H1 (cell line): ENCODE data around the gene CABLES2. TPM values are rescaled to one million over a fixed set of nuclear protein-coding genes. Genes with fewer than 3 reads are reported as not detected.

Source experiments
- CTCF ChIA-PET: fragments of 300-600 bp; sonication (Branson Sonifier 250); formaldehyde crosslinking; loops from one replicate; lab custom pipeline; 2021; ENCODE audit not compliant: partially characterized antibody; lab: Charles Lee
- POLR2A ChIA-PET: fragments of 300-600 bp; sonication (Branson Sonifier 250); formaldehyde crosslinking; loops from one replicate; lab custom pipeline; 2021; ENCODE audit warnings: inconsistent platforms; ENCODE audit not compliant: partially characterized antibody; lab: Charles Lee
- DNase-seq, 2 experiments: peaks; one replicate each; pipeline versions ENCODE4 v3.0.0 to v3.0.0-alpha.2; 2010 to 2022; ENCODE audit warnings: low spot score in 2 of 2, low read depth in 1 of 2, mixed read lengths in 1 of 2
- FAIRE-seq: peaks from 2 replicates; lab custom pipeline; 2011; peaks lifted over from hg19 to GRCh38; lab: Jason Lieb, UNC
- H2AFZ ChIP-seq: 2 replicates; pipeline ENCODE4 v1.8.1; 2012; ENCODE audit warnings: low read length, inconsistent platforms
- H2AK5ac ChIP-seq: 2 replicates; pipeline ENCODE4 v1.6.1; 2013; ENCODE audit warnings: low read depth, low read length
- H2BK120ac ChIP-seq: replicated peaks from 2 replicates; pipeline ENCODE3; 2013; ENCODE audit warnings: low read depth, low read length, inconsistent platforms
- H2BK12ac ChIP-seq: 2 replicates; pipeline ENCODE4 v1.6.1; 2013; ENCODE audit warnings: low read depth, low read length
- H2BK15ac ChIP-seq: 2 replicates; pipeline ENCODE4 v1.6.1; 2013; ENCODE audit warnings: low read length
- H2BK20ac ChIP-seq: 2 replicates; pipeline ENCODE4 v1.6.1; 2013; ENCODE audit warnings: low read length
- H2BK5ac ChIP-seq: 2 replicates; pipeline ENCODE4 v1.6.1; 2013; ENCODE audit warnings: low read depth, low read length
- H3K14ac ChIP-seq: 2 replicates; pipeline ENCODE4 v1.6.1; 2013; ENCODE audit warnings: inconsistent platforms; ENCODE audit not compliant: insufficient read length
- H3K18ac ChIP-seq: 2 replicates; pipeline ENCODE4 v1.6.1; 2013; ENCODE audit warnings: low read length; ENCODE audit errors: extremely low read depth
- H3K23ac ChIP-seq: 2 replicates; pipeline ENCODE4 v1.6.1; 2013; ENCODE audit warnings: inconsistent platforms; ENCODE audit not compliant: insufficient read length
- H3K23me2 ChIP-seq: 2 replicates; pipeline ENCODE4 v1.6.1; 2013; ENCODE audit warnings: low read depth, low read length
- H3K27ac ChIP-seq: 2 replicates; pipeline ENCODE4 v1.6.1; 2011; ENCODE audit warnings: low read depth, low read length, inconsistent platforms
- H3K27me3 ChIP-seq, 4 experiments: replicated peaks in 1 of 4; 1 replicate in 1 of 4; 2 replicates in 3 of 4; pipeline versions ENCODE4 v1.6.1 to v1.8.1; 2011 to 2013; ENCODE audit warnings: low read length in 3 of 4, mild to moderate bottlenecking in 3 of 4, inconsistent platforms in 2 of 4, mixed read lengths in 2 of 4, moderate library complexity in 1 of 4; ENCODE audit not compliant: control insufficient read depth in 3 of 4, insufficient read depth in 3 of 4; ENCODE audit errors: extremely low read depth in 1 of 4
- H3K36me3 ChIP-seq, 4 experiments: 2 replicates each; pipeline versions ENCODE4 v1.6.1 to v1.8.1; 2011 to 2013; ENCODE audit warnings: mild to moderate bottlenecking in 4 of 4, low read length in 3 of 4, moderate library complexity in 2 of 4, control low read depth in 1 of 4, inconsistent platforms in 1 of 4; ENCODE audit not compliant: insufficient read depth in 4 of 4, control insufficient read depth in 2 of 4
- H3K4ac ChIP-seq: replicated peaks from 2 replicates; pipeline ENCODE3; 2013; ENCODE audit warnings: low read length, low read depth, mixed read lengths, inconsistent platforms; ENCODE audit not compliant: insufficient read length
- H3K4me1 ChIP-seq, 4 experiments: replicated peaks in 1 of 4; 1 replicate in 1 of 4; 2 replicates in 3 of 4; pipeline versions ENCODE4 v1.6.1 to v1.8.1; 2011 to 2013; ENCODE audit warnings: low read length in 3 of 4, inconsistent platforms in 2 of 4, mixed read lengths in 1 of 4; ENCODE audit not compliant: insufficient read depth in 4 of 4, control insufficient read depth in 3 of 4
- H3K4me2 ChIP-seq, 2 experiments: 2 replicates each; pipeline versions ENCODE4 v1.6.1 to v1.8.1; 2011 to 2013; ENCODE audit warnings: low read depth in 2 of 2, low read length in 2 of 2, control low read depth in 1 of 2, inconsistent platforms in 1 of 2, mild to moderate bottlenecking in 1 of 2; ENCODE audit not compliant: insufficient read depth in 1 of 2
- H3K4me3 ChIP-seq, 4 experiments: fragments of 200-600, 300-600 bp in 1 of 4; sonication (generic), shearing (Covaris generic), sonication (Bioruptor Twin) in 1 of 4; 2 replicates each; pipeline versions ENCODE4 v1.5.1 to v1.8.1; 2011 to 2016; ENCODE audit warnings: low read length in 4 of 4, low read depth in 3 of 4, control low read depth in 2 of 4, inconsistent platforms in 2 of 4, mild to moderate bottlenecking in 2 of 4, mixed read lengths in 1 of 4, moderate library complexity in 1 of 4; ENCODE audit not compliant: insufficient read depth in 2 of 4; ENCODE audit errors: extremely low read depth in 1 of 4
- H3K56ac ChIP-seq: replicated peaks from 2 replicates; pipeline ENCODE3; 2013; ENCODE audit warnings: low read depth, mild to moderate bottlenecking, mixed read lengths, low read length, inconsistent platforms; ENCODE audit not compliant: insufficient read length
- H3K79me1 ChIP-seq: 2 replicates; pipeline ENCODE4 v1.6.1; 2013; ENCODE audit warnings: low read depth, low read length, control low read depth
- H3K79me2 ChIP-seq, 2 experiments: 2 replicates each; pipeline versions ENCODE4 v1.6.1 to v1.8.1; 2012 to 2013; ENCODE audit warnings: low read length in 2 of 2, mild to moderate bottlenecking in 2 of 2, inconsistent platforms in 1 of 2; ENCODE audit not compliant: insufficient read depth in 2 of 2, control insufficient read depth in 1 of 2
- H3K9ac ChIP-seq, 4 experiments: replicated peaks in 1 of 4; 1 replicate in 1 of 4; 2 replicates in 3 of 4; pipeline versions ENCODE4 v1.6.1 to v1.8.1; 2011 to 2013; ENCODE audit warnings: low read depth in 3 of 4, low read length in 3 of 4, control low read depth in 2 of 4, mild to moderate bottlenecking in 2 of 4, moderate library complexity in 2 of 4, inconsistent platforms in 1 of 4; ENCODE audit errors: extremely low read depth in 1 of 4
- H3K9me3 ChIP-seq, 2 experiments: 2 replicates each; pipeline versions ENCODE4 v1.6.1 to v1.8.1; 2012 to 2013; ENCODE audit warnings: mild to moderate bottlenecking in 2 of 2, moderate library complexity in 2 of 2, control low read depth in 1 of 2, inconsistent platforms in 1 of 2, low read depth in 1 of 2, low read length in 1 of 2, mixed read lengths in 1 of 2; ENCODE audit not compliant: insufficient read depth in 2 of 2
- H4K20me1 ChIP-seq, 2 experiments: replicated peaks in 1 of 2; 2 replicates each; pipeline versions ENCODE3 to v1.8.1; 2011 to 2013; ENCODE audit warnings: inconsistent platforms in 2 of 2, low read length in 2 of 2, mild to moderate bottlenecking in 1 of 2; ENCODE audit not compliant: insufficient read depth in 2 of 2, control insufficient read depth in 1 of 2
- H4K5ac ChIP-seq: 2 replicates; pipeline ENCODE4 v1.6.1; 2013; ENCODE audit warnings: low read length, low read depth, mixed read lengths, inconsistent platforms; ENCODE audit not compliant: insufficient read length
- H4K8ac ChIP-seq: 2 replicates; pipeline ENCODE4 v1.8.0; 2013; ENCODE audit warnings: mild to moderate bottlenecking, moderate library complexity, low read length, inconsistent platforms; ENCODE audit not compliant: insufficient read depth; ENCODE audit errors: extremely low read depth
- H4K91ac ChIP-seq: replicated peaks from 2 replicates; pipeline ENCODE3; 2013; ENCODE audit warnings: low read length, mixed read lengths, inconsistent platforms; ENCODE audit not compliant: insufficient read length
- KDM4A ChIP-seq: IDR thresholded peaks from one replicate; pipeline ENCODE4 v1.7.1; 2012; ENCODE audit warnings: low read depth, mild to moderate bottlenecking, moderate library complexity, low read length, inconsistent platforms; ENCODE audit not compliant: severe bottlenecking
- POLR2AphosphoS5 ChIP-seq: IDR thresholded peaks from 2 replicates; pipeline ENCODE4 v1.6.1; 2011; ENCODE audit warnings: low read depth, low read length
- TAF1 ChIP-seq: IDR thresholded peaks from 2 replicates; pipeline ENCODE4 v1.6.1; 2011; ENCODE audit warnings: mild to moderate bottlenecking, low read depth, low read length
- WGBS, 2 experiments: shearing (Covaris generic) in 1 of 2; methylation state at CpG; one replicate each; pipeline versions ENCODE4 v1.1.6 to v1.1.7; 2013 to 2015; ENCODE audit warnings: low lambda C conversion rate in 2 of 2, mixed read lengths in 2 of 2, inconsistent platforms in 1 of 2, low coverage in 1 of 2, missing lambda C conversion rate in 1 of 2; ENCODE audit not compliant: insufficient replicate concordance in 2 of 2, insufficient coverage in 1 of 2, insufficient read length in 1 of 2; ENCODE audit errors: extremely low coverage in 1 of 2, missing lambda C conversion rate in 1 of 2; 5-methylcytosine and 5-hydroxymethylcytosine counted together
- polyA plus RNA-seq, 7 experiments: library from polyadenylated mRNA; depleted of rRNA in 3 of 7; stranded (reverse) in 5 of 7; unstranded in 2 of 7; fragments of >200 nt in 5 of 7; fragments of 200-250 nt in 2 of 7; gene quantifications; 1 replicate in 5 of 7; 2 replicates in 1 of 7; 4 replicates in 1 of 7; pipeline versions ENCODE4 v1.2.1 to v1.2.3, GENCODE V29; 2011 to 2013; ENCODE audit warnings: missing spikeins in 2 of 7, mixed read lengths in 2 of 7
- total RNA-seq: library from RNA; stranded (reverse); fragmentation: NEBNext Ultra II Directional; extraction: Animal tissue kit (Norgen Biotek cat#: 25700); gene quantifications from 2 replicates; pipeline ENCODE4 v1.2.1, GENCODE V29; 2021

CABLES2 gene
- total and polyA plus RNA-seq, 2 of the 8 experiments (the other 6 are each of a cell fraction or from before 2014, with no cell fraction given): 8.0 to 8.8 TPM

- Histone ChIP-seq H3K56ac (no peak overlapping the region), H4K20me1 (peaks cover 0 to 10% of the 10 kb centered on the region in 2 experiments), H3K14ac (no peak overlapping the region), H3K23ac (no peak overlapping the region), H4K91ac (no peak overlapping the region), H3K4ac (no peak overlapping the region), H3K4me1 (no peaks in the 10 kb centered on the region), H3K18ac (no peak overlapping the region), H2AFZ (no peak overlapping the region), H4K5ac (no peak overlapping the region), H3K9me3 (no peaks in the 10 kb centered on the region; a peak in 1 of 4 replicates), H3K27me3 (no peaks in the 10 kb centered on the region), H3K36me3 (peaks cover 24 to 64% (median 51%) of the 10 kb centered on the region in 4 experiments; a peak in 7 of 8 replicates), H2BK120ac (no peak overlapping the region), H3K9ac (no peak overlapping the region), H2BK20ac (no peak overlapping the region), H2BK5ac (no peak overlapping the region), H3K23me2 (no peaks in the 10 kb centered on the region), H2AK5ac (no peak overlapping the region), H3K4me3 (no peak overlapping the region), H3K27ac (no peak overlapping the region), H2BK12ac (no peak overlapping the region), H2BK15ac (no peak overlapping the region), H3K79me1 (no peaks in the 10 kb centered on the region; the same call in 1 of the 2 replicates), H3K4me2 (no peak overlapping the region), H3K79me2 (no peaks in the 10 kb centered on the region), H4K8ac (no peak overlapping the region)
- FAIRE-seq (no peak), DNase-seq (no peak)
- CTCF ChIA-PET: interaction anchor here (1.4 to 3.6 kb wide), 7 partner anchors 13 to 47 kb away, joined by 4 to 17 read pairs (median 5); no protein-coding TSS in a partner anchor
- POLR2A ChIA-PET: interaction anchor here (1.3 to 12.3 kb wide), 9 partner anchors 14 to 37 kb away, joined by 3 to 95 read pairs (median 5); no protein-coding TSS in a partner anchor
- WGBS, 2 experiments: 95% methylated on average over 5 of the region's 5 CpGs; no CpG with 5 or more reads in 1 of the 2 experiments
- TF ChIP-seq KDM4A (no peak), TAF1 (no peak), POLR2AphosphoS5 (no peak)
Observed at GRCh38 chr20:62344092-62344491, 63.0 kb downstream of the CABLES2 start.
